H9 (cell line): ENCODE data around the gene PLSCR2. TPM values are rescaled to one million over a fixed set of nuclear protein-coding genes. Genes with fewer than 3 reads are reported as not detected.

Experiments used
- DNase-seq: peaks from one replicate; pipeline ENCODE4 v3.0.0-alpha.2; 2017
- H2AFZ ChIP-seq: one replicate; pipeline ENCODE4 v1.6.1; 2013; ENCODE audit warnings: mild to moderate bottlenecking, low read length, control low read depth, moderate library complexity
- H2AK5ac ChIP-seq: 2 replicates; pipeline ENCODE4 v1.6.1; 2013; ENCODE audit warnings: low read length, control low read depth, mixed read lengths; ENCODE audit not compliant: insufficient read length
- H2BK120ac ChIP-seq: one replicate; pipeline ENCODE4 v1.6.1; 2013; ENCODE audit warnings: low read depth, mild to moderate bottlenecking, low read length, control low read depth, inconsistent platforms; ENCODE audit not compliant: poor library complexity, severe bottlenecking
- H2BK12ac ChIP-seq: 2 replicates; pipeline ENCODE4 v1.6.1; 2013; ENCODE audit warnings: low read length, control low read depth, mixed read lengths, low read depth; ENCODE audit not compliant: insufficient read length
- H2BK15ac ChIP-seq: 2 replicates; pipeline ENCODE4 v1.6.1; 2013; ENCODE audit warnings: low read depth, low read length, control low read depth
- H2BK20ac ChIP-seq: one replicate; pipeline ENCODE4 v1.6.1; 2013; ENCODE audit warnings: low read depth, mild to moderate bottlenecking, low read length, control low read depth, inconsistent platforms; ENCODE audit not compliant: poor library complexity, severe bottlenecking
- H2BK5ac ChIP-seq: 2 replicates; pipeline ENCODE4 v1.6.1; 2013; ENCODE audit warnings: low read length, control low read depth, mixed read lengths; ENCODE audit not compliant: insufficient read length
- H3K14ac ChIP-seq: 2 replicates; pipeline ENCODE4 v1.6.1; 2013; ENCODE audit warnings: low read length, control low read depth; ENCODE audit not compliant: insufficient read depth
- H3K18ac ChIP-seq: 2 replicates; pipeline ENCODE4 v1.6.1; 2013; ENCODE audit warnings: low read depth, mild to moderate bottlenecking, mixed read lengths, low read length, control low read depth; ENCODE audit not compliant: insufficient read length
- H3K23ac ChIP-seq: 2 replicates; pipeline ENCODE4 v1.6.1; 2013; ENCODE audit warnings: low read length, control low read depth, mixed read lengths, low read depth; ENCODE audit not compliant: insufficient read length
- H3K23me2 ChIP-seq: 2 replicates; pipeline ENCODE4 v1.6.1; 2013; ENCODE audit warnings: low read depth, mild to moderate bottlenecking, mixed read lengths, low read length, control low read depth; ENCODE audit not compliant: insufficient read length, poor library complexity, severe bottlenecking
- H3K27ac ChIP-seq: 2 replicates; pipeline ENCODE4 v1.5.1; 2013; ENCODE audit warnings: low read length, control low read depth, mixed read lengths, low read depth; ENCODE audit not compliant: insufficient read length
- H3K27me3 ChIP-seq: 2 replicates; pipeline ENCODE4 v1.6.1; 2013; ENCODE audit warnings: low read length, control low read depth, inconsistent platforms; ENCODE audit not compliant: insufficient read depth
- H3K4ac ChIP-seq: 2 replicates; pipeline ENCODE4 v1.6.1; 2013; ENCODE audit warnings: low read depth, mild to moderate bottlenecking, control low read depth, inconsistent platforms, low read length, moderate library complexity
- H3K4me1 ChIP-seq: 2 replicates; pipeline ENCODE4 v1.6.1; 2013; ENCODE audit warnings: low read length, control low read depth, inconsistent platforms; ENCODE audit not compliant: insufficient read depth
- H3K4me2 ChIP-seq: 2 replicates; pipeline ENCODE4 v1.6.1; 2013; ENCODE audit warnings: low read length, control low read depth, mixed read lengths; ENCODE audit not compliant: insufficient read length, insufficient read depth
- H3K56ac ChIP-seq: 2 replicates; pipeline ENCODE4 v1.6.1; 2013; ENCODE audit warnings: low read depth, mild to moderate bottlenecking, mixed read lengths, low read length, control low read depth; ENCODE audit not compliant: insufficient read length
- H3K79me1 ChIP-seq: 2 replicates; pipeline ENCODE4 v1.6.1; 2013; ENCODE audit warnings: low read depth, mild to moderate bottlenecking, moderate library complexity, low read length, control low read depth, inconsistent platforms; ENCODE audit not compliant: insufficient read depth, poor library complexity, severe bottlenecking
- H3K79me2 ChIP-seq: 2 replicates; pipeline ENCODE4 v1.6.1; 2013; ENCODE audit warnings: low read length, control low read depth, inconsistent platforms; ENCODE audit not compliant: insufficient read depth
- H3K9ac ChIP-seq: 2 replicates; pipeline ENCODE4 v1.6.1; 2013; ENCODE audit warnings: low read length, control low read depth, mixed read lengths; ENCODE audit not compliant: insufficient read length; ENCODE audit errors: extremely low read depth
- H3K9me3 ChIP-seq: one replicate; pipeline ENCODE4 v1.6.1; 2013; ENCODE audit warnings: low read depth, low read length, inconsistent platforms; ENCODE audit not compliant: control insufficient read depth
- H3T11ph ChIP-seq: one replicate; pipeline ENCODE4 v1.6.1; 2013; ENCODE audit warnings: mild to moderate bottlenecking, low read length, control low read depth, inconsistent platforms
- H4K20me1 ChIP-seq: one replicate; pipeline ENCODE4 v1.6.1; 2013; ENCODE audit not compliant: control insufficient read depth, insufficient read length, insufficient read depth
- H4K5ac ChIP-seq: 2 replicates; pipeline ENCODE4 v1.6.1; 2013; ENCODE audit warnings: low read depth, mild to moderate bottlenecking, mixed read lengths, low read length, control low read depth; ENCODE audit not compliant: insufficient read length
- H4K8ac ChIP-seq: replicated peaks from 2 replicates; pipeline ENCODE4 v1.6.1; 2013; ENCODE audit warnings: low read length, control low read depth, mixed read lengths, low read depth; ENCODE audit not compliant: insufficient read length
- H4K91ac ChIP-seq: 2 replicates; pipeline ENCODE4 v1.6.1; 2013; ENCODE audit warnings: low read depth, mild to moderate bottlenecking, moderate library complexity, mixed read lengths, low read length, control low read depth; ENCODE audit not compliant: insufficient read length
- H3K27ac Mint-ChIP-seq, 3 experiments: 2 replicates in 2 of 3; 3 replicates in 1 of 3; pipeline ENCODE4 v1.8.0; 2020 to 2021; ENCODE audit warnings: mixed read lengths in 3 of 3, mild to moderate bottlenecking in 1 of 3, moderate library complexity in 1 of 3
- H3K27me3 Mint-ChIP-seq: 2 replicates; pipeline ENCODE4 v1.8.0; 2021; ENCODE audit warnings: low read depth, mild to moderate bottlenecking, moderate library complexity, mixed read lengths
- H3K36me3 Mint-ChIP-seq, 3 experiments: 2 replicates in 2 of 3; 3 replicates in 1 of 3; pipeline ENCODE4 v1.8.0; 2020 to 2021; ENCODE audit warnings: low read depth in 3 of 3, mixed read lengths in 3 of 3; ENCODE audit not compliant: insufficient read depth in 1 of 3
- H3K4me1 Mint-ChIP-seq, 2 experiments: 2 replicates each; pipeline ENCODE4 v1.8.0; 2020; ENCODE audit warnings: mixed read lengths in 2 of 2
- H3K4me3 Mint-ChIP-seq, 2 experiments: 2 replicates in 1 of 2; 3 replicates in 1 of 2; pipeline ENCODE4 v1.8.0; 2020 to 2021; ENCODE audit warnings: mild to moderate bottlenecking in 2 of 2, mixed read lengths in 2 of 2, moderate library complexity in 1 of 2
- H3K9me3 Mint-ChIP-seq, 2 experiments: 2 replicates in 1 of 2; 3 replicates in 1 of 2; pipeline ENCODE4 v1.8.0; 2020; ENCODE audit warnings: mild to moderate bottlenecking in 2 of 2, mixed read lengths in 2 of 2, moderate library complexity in 1 of 2
- CTCF ChIP-seq: fragments of 200-600 bp; sonication (generic); conservative IDR thresholded peaks from 3 replicates; pipeline ENCODE4 v1.8.0; 2021; ENCODE audit warnings: antibody characterized with exemption, mild to moderate bottlenecking
- total RNA-seq: library from RNA; stranded (reverse); gene quantifications from 2 replicates; pipeline ENCODE4 v1.2.1, GENCODE V29; 2021

The PLSCR2 gene
- total RNA-seq, 1 experiment from 2014 or later = not detected

GRCh38 chr3:146501752-146502151, 32.4 kb upstream of the PLSCR2 start:
- no peak overlapping the region for H3K4ac ChIP-seq
- H3K56ac ChIP-seq = no peak overlapping the region
- no peak overlapping the region for H3K23ac ChIP-seq
- H4K5ac ChIP-seq = no peak overlapping the region
- no peak overlapping the region for H3K27ac ChIP-seq
- no peak overlapping the region for H3T11ph ChIP-seq
- no peak for DNase-seq
- no peak overlapping the region for H3K4me3 Mint-ChIP-seq
- no peaks in the 10 kb centered on the region for H3K23me2 ChIP-seq
- no peak overlapping the region for H3K14ac ChIP-seq
- no peak overlapping the region for H2BK20ac ChIP-seq
- H3K4me1 ChIP-seq = no peaks in the 10 kb centered on the region; the same call in 1 of the 2 replicates
- H2BK120ac ChIP-seq = no peak overlapping the region
- H3K4me1 Mint-ChIP-seq = peaks cover 38 to 39% of the 10 kb centered on the region in 2 experiments
- H3K27me3 ChIP-seq = no peaks in the 10 kb centered on the region
- H3K9me3 Mint-ChIP-seq = peaks cover 8 to 10% of the 10 kb centered on the region in 2 experiments; a peak in 3 of 5 replicates
- H3K9ac ChIP-seq = no peak overlapping the region
- H2BK12ac ChIP-seq = no peak overlapping the region
- H2BK5ac ChIP-seq = no peak overlapping the region
- no peak for TF ChIP-seq CTCF
- no peak overlapping the region for H4K91ac ChIP-seq
- H3K27ac Mint-ChIP-seq = no peak overlapping the region
- H2BK15ac ChIP-seq = no peak overlapping the region
- no peaks in the 10 kb centered on the region for H3K79me1 ChIP-seq
- no peaks in the 10 kb centered on the region for H3K9me3 ChIP-seq
- no peaks in the 10 kb centered on the region for H3K79me2 ChIP-seq
- H4K20me1 ChIP-seq = no peaks in the 10 kb centered on the region
- H2AK5ac ChIP-seq = no peak overlapping the region
- H4K8ac ChIP-seq = no peak overlapping the region
- H3K18ac ChIP-seq = no peak overlapping the region
- H3K27me3 Mint-ChIP-seq = no peaks in the 10 kb centered on the region
- H3K4me2 ChIP-seq = no peak overlapping the region
- H3K36me3 Mint-ChIP-seq = peaks cover 0 to 12% (median 2%) of the 10 kb centered on the region in 3 experiments; a peak in 4 of 7 replicates
- H2AFZ ChIP-seq = no peak overlapping the region
